ENCODE results near the gene CHST8. TPM values are rescaled to one million over a fixed set of nuclear protein-coding genes. Genes with fewer than 3 reads are reported as not detected.
A peak's percentile ranks its signal among the peaks of the same experiment; 100 is the strongest.

The CHST8 gene
- total RNA-seq, 1 experiment from 2014 or later, result 2.3 TPM

- CTCF ChIA-PET, result no interaction called here
- no peaks in the 10 kb centered on the region for H3K4me1 ChIP-seq (ENCODE audit: insufficient read depth, low read length, poor library complexity, severe bottlenecking)
These were observed 116.1 kb downstream of the CHST8 start for GRCh38 chr19:33737681-33738371.

GRCh38 chr19:33740811-33741396 lies 119.2 kb downstream of the CHST8 start:
- H3K4me1 ChIP-seq (ENCODE audit: insufficient read depth, low read length, poor library complexity, severe bottlenecking), result no peaks in the 10 kb centered on the region
- no peaks in the 10 kb centered on the region for H3K36me3 ChIP-seq (ENCODE audit: insufficient read depth, low read length, poor library complexity, severe bottlenecking)
- H3K27me3 ChIP-seq (replicated peaks; ENCODE audit: insufficient read depth, low read depth, low read length, poor library complexity), result peaks cover 6% of the 10 kb centered on the region
- CTCF ChIA-PET, result interaction anchor here (0.6 kb wide), 1 partner anchor 29 kb away, joined by 3 read pairs; no protein-coding TSS in a partner anchor
- no TSS peak for BruUV-seq (replicated peaks)
- intact Hi-C loops (cut with micrococcal nuclease; ENCODE audit: unreplicated experiment), result no loop called here
- POLR2A ChIA-PET (ENCODE audit: low non-redundant PET), result no interaction called here
- no peak overlapping the region for H3K4me3 ChIP-seq (ENCODE audit: low read depth, low read length, poor library complexity, severe bottlenecking)
- no peaks in the 10 kb centered on the region for H3K9me3 ChIP-seq (ENCODE audit: low read depth, low read length, poor library complexity, severe bottlenecking)
- DNase-seq (ENCODE audit: low spot score), result peak; percentile 58
- no peak overlapping the region for H3K27ac ChIP-seq (ENCODE audit: low read depth, low read length, poor library complexity, severe bottlenecking)
- TF ChIP-seq EZH2 (IDR thresholded peaks at IDR 0.05; ENCODE audit: borderline replicate concordance, low read depth, low read length, poor library complexity, severe bottlenecking), result no peak
- TF ChIP-seq, protein P1, sequence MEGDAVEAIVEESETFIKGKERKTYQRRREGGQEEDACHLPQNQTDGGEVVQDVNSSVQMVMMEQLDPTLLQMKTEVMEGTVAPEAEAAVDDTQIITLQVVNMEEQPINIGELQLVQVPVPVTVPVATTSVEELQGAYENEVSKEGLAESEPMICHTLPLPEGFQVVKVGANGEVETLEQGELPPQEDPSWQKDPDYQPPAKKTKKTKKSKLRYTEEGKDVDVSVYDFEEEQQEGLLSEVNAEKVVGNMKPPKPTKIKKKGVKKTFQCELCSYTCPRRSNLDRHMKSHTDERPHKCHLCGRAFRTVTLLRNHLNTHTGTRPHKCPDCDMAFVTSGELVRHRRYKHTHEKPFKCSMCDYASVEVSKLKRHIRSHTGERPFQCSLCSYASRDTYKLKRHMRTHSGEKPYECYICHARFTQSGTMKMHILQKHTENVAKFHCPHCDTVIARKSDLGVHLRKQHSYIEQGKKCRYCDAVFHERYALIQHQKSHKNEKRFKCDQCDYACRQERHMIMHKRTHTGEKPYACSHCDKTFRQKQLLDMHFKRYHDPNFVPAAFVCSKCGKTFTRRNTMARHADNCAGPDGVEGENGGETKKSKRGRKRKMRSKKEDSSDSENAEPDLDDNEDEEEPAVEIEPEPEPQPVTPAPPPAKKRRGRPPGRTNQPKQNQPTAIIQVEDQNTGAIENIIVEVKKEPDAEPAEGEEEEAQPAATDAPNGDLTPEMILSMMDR (conservative IDR thresholded peaks at IDR 0.05; ENCODE audit: low read depth, low read length), result no peak

More at GRCh38 chr19:33737681-33738371, 116.1 kb downstream of the CHST8 start:
- intact Hi-C loops (cut with micrococcal nuclease; ENCODE audit: unreplicated experiment), result no loop called here
- H3K36me3 ChIP-seq (ENCODE audit: insufficient read depth, low read length, poor library complexity, severe bottlenecking), result no peaks in the 10 kb centered on the region
- TF ChIP-seq EZH2 (IDR thresholded peaks at IDR 0.05; ENCODE audit: borderline replicate concordance, low read depth, low read length, poor library complexity, severe bottlenecking), result no peak
- TF ChIP-seq, protein P1 (conservative IDR thresholded peaks at IDR 0.05; ENCODE audit: low read depth, low read length), result no peak
- H3K4me3 ChIP-seq (ENCODE audit: low read depth, low read length, poor library complexity, severe bottlenecking), result no peak overlapping the region
- POLR2A ChIA-PET (ENCODE audit: low non-redundant PET), result no interaction called here
- no peak for DNase-seq (ENCODE audit: low spot score)
- peaks cover 6% of the 10 kb centered on the region for H3K27me3 ChIP-seq (replicated peaks; ENCODE audit: insufficient read depth, low read depth, low read length, poor library complexity)
- BruUV-seq (replicated peaks), result no TSS peak
- H3K9me3 ChIP-seq (ENCODE audit: low read depth, low read length, poor library complexity, severe bottlenecking), result no peaks in the 10 kb centered on the region
- no peak overlapping the region for H3K27ac ChIP-seq (ENCODE audit: low read depth, low read length, poor library complexity, severe bottlenecking)

- Histone ChIP-seq H3K27ac (ENCODE audit: low read depth, low read length, poor library complexity, severe bottlenecking) (no peak overlapping the region), H3K27me3 (replicated peaks; ENCODE audit: insufficient read depth, low read depth, low read length, poor library complexity) (peaks cover 4% of the 10 kb centered on the region), H3K4me3 (ENCODE audit: low read depth, low read length, poor library complexity, severe bottlenecking) (no peak overlapping the region), H3K4me1 (ENCODE audit: insufficient read depth, low read length, poor library complexity, severe bottlenecking) (no peaks in the 10 kb centered on the region), H3K9me3 (ENCODE audit: low read depth, low read length, poor library complexity, severe bottlenecking) (no peaks in the 10 kb centered on the region), H3K36me3 (ENCODE audit: insufficient read depth, low read length, poor library complexity, severe bottlenecking) (no peaks in the 10 kb centered on the region)
- TF ChIP-seq, protein P1 (conservative IDR thresholded peaks at IDR 0.05; ENCODE audit: low read depth, low read length), result no peak
- TF ChIP-seq EZH2 (IDR thresholded peaks at IDR 0.05; ENCODE audit: borderline replicate concordance, low read depth, low read length, poor library complexity, severe bottlenecking), result no peak
- DNase-seq (ENCODE audit: low spot score), result no peak
- intact Hi-C loops (cut with micrococcal nuclease; ENCODE audit: unreplicated experiment), result no loop called here
- ChIA-PET POLR2A (ENCODE audit: low non-redundant PET) (no interaction called here), CTCF (no interaction called here)
- no TSS peak for BruUV-seq (replicated peaks)
These were observed 123.5 kb downstream of the CHST8 start for GRCh38 chr19:33745297-33745696.

Data from A673 (cell line).